KBM-7 (cell line): ENCODE results near the gene PANK4.

Source experiments
- DNase-seq: peaks from one replicate; pipeline ENCODE4 v3.0.0-alpha.2; 2015
- in situ Hi-C: fragments of 300-500 bp; cut with MboI; formaldehyde crosslinking; loops from 2 replicates; pipeline ENCODE4 v1.14.3; 2020; ENCODE audit warnings: low sequenced_read_pairs, low pct_unique_long_range_greater_than_20kb, mixed read lengths

PANK4 gene

DNA sequence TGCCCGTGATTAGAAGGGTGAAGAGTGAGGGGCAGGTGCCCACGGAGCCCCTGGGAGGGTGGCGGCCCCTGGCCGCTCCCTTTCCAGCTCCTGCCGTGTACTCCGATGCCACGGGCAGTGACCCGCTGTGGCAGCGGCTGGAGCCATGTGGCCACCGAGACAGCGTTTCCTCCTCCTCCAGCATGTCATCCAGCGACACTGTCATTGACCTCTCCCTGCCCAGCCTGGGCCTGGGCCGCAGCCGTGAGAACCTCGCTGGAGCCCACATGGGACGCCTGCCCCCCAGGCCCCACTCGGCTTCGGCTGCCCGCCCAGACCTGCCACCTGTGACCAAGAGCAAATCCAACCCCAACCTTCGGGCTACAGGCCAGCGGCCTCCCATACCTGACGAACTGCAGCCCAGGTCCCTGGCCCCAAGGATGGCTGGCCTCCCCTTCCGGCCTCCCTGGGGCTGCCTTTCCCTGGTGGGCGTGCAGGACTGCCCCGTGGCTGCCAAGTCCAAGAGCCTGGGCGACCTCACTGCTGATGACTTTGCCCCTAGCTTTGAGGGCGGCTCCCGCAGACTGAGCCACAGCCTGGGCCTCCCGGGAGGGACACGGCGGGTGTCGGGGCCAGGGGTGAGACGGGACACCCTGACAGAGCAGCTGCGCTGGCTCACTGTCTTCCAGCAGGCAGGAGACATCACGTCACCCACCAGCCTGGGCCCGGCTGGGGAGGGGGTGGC is 22.0 kb downstream of the PANK4 start:
- in situ Hi-C loops: no loop called here
- no peak for DNase-seq

DNA sequence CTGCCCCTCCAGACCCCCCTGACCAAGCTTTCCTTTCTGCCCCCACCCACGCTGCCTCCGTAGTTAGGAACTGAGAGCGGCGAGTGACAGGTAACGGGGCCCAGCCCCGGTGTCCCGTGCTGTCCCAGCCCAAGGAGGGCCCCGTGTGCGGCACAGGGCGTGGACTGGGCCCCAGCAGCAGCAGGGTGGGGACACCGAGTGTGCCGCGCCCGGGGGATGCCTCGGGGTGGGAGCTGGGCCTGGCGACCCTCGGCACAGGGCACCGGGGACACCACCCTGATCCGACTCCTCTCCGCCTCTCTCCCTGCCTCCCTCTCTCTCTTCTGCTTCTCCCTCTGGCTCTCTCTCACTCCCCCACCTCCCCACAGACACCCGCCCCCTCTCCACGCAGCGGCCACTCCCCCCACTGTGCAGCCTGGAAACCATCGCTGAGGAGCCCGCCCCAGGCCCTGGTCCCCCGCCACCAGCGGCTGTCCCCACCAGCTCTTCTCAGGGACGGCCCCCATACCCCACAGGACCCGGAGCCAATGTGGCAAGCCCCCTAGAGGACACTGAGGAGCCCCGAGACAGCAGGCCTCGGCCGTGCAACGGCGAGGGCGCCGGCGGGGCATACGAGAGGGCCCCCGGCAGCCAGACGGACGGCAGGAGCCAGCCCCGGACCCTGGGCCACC is 22.7 kb downstream of the PANK4 start:
- in situ Hi-C loops: no loop called here
- no peak for DNase-seq

DNA sequence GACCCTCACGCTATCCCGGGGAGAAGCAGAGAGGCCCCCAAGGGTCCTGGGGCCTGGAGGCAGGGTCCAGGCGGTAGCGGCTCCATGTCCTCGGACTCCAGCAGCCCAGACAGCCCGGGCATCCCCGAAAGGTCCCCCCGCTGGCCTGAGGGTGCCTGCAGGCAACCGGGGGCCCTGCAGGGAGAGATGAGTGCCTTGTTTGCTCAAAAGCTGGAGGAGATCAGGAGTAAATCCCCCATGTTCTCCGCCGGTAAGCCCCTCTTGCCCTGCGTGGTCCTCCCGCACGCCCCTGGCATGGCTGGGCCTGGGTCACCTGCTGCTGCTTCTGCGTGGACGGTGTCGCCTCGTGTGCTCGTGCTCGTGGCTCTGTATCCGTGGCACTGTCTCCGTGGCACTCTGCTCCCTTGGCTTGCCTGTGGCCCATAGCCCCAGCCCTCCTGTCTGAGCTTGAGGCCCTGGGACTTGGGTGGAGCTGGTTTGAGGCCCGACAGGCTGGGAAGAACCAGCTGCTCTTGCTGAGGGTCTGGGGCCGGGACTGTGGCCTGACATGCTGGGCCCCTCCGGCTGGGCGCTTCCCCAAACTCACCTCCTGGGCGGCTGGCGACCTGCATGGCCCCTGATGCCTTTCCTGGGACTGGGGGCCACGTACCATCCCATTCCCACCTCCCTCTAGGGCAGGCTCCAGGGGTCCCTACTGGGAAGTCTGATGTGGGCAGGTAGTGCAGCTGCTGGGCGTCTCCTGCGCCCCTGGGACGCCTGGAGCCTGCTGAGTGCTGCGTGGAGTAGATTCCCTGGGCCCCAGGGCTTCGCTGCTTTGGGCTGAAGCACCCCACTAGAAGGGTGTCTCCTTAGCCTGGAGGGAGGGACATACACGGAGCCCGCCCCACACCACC is 23.5 kb downstream of the PANK4 start:
- in situ Hi-C loops: no loop called here

DNA sequence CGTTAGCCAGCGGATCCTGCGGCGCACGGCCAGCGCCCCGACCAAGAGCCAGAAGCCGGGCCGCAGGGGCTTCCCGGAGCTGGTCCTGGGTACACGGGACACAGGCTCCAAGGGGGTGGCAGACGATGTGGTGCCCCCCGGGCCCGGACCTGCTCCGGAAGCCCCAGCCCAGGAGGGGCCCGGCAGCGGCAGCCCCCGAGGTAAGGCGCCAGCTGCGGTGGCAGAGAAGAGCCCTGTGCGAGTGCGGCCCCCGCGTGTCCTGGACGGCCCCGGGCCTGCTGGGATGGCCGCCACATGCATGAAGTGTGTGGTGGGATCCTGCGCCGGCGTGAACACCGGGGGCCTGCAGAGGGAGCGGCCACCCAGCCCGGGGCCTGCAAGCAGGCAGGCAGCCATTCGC is 24.2 kb downstream of the PANK4 start:
- in situ Hi-C loops: no loop called here

More for the DNA sequence above, 23.5 kb downstream of the PANK4 start:
- DNase-seq: no peak

DNA sequence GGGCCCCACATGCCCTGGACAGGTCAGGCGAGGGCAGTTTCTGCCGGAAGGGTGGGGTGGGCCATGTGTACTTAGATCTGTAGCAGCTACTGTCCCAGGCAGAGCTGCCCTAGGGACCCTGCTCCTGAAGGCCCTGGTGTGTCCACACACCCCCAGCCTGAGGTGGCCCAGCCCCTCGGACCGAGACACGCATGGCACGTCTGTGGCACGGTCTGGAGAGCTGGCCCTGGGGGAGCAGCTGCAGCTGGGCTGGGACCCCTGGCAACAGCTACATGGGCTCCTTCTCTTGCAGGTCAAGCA is 24.6 kb downstream of the PANK4 start:
- no peak for DNase-seq
- in situ Hi-C loops: no loop called here

More for the DNA sequence above, 24.2 kb downstream of the PANK4 start:
- DNase-seq: no peak

DNA sequence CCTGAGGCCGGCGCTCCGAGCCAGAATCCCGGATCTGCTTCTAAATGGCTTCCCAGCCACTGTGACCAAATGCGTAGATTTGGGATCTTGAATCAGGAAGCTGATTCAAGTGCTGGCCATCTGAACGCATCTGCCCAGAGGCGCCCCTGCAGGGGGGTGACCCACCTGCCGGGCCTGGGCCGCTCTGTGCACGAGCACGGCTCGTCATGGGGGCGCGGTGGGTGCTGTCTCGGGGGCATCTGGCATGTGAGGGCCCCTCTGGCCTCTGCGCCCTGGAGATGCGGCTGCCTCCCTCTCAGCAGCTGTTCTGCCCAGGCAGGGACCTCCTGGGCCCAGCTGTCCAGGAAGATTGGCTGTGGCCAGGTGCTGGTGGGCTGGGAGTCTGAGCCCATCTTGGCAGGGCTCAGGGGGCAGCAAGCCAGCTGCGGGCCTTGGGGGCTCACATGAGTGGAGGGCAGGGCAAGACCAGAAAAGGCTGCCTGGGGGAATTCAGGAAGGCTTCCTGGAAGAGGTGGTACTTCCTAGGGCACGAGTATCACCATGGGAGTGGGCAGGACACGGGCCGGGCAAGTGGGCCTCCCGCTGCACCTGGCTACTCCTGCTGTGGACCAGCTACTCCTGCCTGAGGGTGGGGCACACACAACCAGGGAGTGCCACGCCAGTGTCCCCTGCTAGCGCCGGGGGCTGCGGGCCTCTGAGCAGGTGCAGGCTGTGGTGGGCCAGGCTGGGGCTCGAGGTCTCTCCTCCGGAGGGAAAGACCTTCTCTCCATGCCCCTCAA is 25.2 kb downstream of the PANK4 start:
- DNase-seq: no peak
- in situ Hi-C loops: no loop called here

DNA sequence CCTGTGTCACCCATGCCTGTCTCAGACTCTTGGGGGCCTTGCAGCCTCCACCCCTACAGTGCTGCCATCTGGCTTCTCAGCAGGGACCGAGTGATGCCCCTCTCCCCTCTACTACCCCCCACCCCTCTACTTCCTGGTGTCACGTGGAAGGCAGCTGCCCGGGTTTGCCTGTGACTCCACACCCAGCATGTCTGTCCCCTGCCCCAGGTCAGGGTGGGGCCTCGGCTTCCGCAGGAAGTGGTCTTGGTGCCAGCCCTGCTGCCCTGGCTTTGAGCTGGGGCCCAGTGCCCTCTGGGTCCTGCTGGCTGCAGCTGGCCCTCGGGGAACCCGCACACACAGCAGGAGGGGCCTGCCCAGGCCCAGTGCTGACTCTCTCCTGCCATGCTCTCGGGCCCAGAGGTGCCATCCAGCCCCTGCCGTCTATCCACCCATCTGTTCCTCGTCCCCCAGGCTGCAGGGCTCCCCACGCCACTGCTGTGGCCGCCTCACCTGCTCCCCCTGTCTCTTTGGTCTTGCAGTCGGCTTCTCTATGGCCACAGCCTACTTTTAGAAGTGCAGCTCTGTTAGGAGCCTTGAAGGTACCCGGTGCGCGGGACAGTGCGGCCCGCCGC is 26.3 kb downstream of the PANK4 start:
- DNase-seq: no peak
- in situ Hi-C loops: no loop called here

DNA sequence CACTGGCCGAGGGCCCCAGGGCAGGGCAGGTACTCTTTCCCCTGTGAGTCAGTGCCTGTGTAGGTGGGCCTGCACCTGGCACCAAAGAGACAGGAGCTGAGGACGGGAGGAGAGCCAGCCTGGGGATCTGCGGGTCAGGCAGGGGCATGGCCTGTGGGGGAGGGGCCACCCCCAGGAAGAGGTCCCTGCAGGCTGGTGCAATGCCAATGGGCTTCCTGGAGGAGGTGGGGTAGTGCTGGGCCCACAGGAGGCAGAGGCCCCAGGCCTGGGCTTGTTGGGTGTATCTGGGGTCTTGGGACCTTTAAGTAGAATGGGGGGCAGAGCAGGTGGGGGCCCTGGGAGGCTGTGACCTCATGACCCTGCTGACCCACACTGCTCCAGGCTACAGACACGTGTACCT is 27.1 kb downstream of the PANK4 start:
- in situ Hi-C loops: no loop called here
- no peak for DNase-seq

DNA sequence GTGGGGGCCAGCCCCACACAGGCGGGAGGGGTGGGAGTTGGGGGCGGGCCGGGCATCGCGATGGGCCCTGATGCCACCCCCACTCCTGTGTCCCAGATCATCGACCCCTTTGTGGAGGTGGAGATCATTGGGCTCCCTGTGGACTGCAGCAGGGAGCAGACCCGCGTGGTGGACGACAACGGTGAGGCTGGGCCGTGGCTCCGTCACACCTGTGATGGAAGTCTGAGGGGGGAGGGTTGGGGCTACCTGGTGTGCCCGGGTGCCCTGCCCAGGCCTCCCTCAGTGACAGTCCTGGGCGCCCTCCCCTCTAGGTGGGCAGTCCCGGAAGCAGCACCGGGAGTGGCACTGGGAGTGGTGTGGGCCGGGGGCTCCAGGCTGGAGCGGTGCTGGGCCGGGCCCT is 27.7 kb downstream of the PANK4 start:
- DNase-seq: no peak
- in situ Hi-C loops: no loop called here

DNA sequence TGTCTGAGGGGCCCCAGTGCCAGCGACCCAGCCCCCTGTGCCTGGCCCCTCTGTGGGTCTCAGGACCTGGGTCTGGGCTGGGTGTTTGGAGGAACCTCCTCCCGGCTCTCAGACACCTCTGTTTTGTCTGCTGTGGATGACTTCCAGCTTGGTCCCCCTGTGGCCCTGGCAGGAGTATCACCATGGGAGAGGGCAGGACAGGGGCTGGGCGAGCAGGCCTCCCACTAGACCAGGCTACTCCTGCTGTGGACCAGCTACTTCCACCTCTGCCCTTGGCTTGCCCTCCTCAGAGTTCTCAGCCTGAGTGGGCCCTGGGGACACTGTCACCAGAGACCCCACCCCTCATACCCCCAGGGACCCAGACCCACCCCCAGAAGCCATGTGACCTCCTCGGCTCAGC is 28.5 kb downstream of the PANK4 start:
- DNase-seq: no peak
- in situ Hi-C loops: no loop called here

DNA sequence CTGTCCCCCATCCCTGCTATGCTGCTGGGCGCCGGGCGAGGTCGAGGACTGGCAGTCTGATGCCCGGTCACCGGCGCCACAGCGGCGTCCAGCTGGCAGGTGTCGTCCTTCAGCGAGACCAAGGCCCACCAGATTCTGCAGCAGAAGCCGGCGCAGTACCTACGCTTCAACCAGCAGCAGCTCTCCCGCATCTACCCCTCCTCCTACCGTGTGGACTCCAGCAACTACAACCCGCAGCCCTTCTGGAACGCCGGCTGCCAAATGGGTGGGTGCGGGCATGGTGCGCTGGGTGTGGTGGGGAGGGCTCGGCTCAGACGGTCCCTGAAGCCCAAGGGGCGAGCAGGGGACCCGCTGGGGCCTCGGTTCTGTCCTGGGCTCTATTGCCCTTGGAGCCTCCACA is 29.6 kb downstream of the PANK4 start:
- DNase-seq: no peak
- in situ Hi-C loops: no loop called here

DNA sequence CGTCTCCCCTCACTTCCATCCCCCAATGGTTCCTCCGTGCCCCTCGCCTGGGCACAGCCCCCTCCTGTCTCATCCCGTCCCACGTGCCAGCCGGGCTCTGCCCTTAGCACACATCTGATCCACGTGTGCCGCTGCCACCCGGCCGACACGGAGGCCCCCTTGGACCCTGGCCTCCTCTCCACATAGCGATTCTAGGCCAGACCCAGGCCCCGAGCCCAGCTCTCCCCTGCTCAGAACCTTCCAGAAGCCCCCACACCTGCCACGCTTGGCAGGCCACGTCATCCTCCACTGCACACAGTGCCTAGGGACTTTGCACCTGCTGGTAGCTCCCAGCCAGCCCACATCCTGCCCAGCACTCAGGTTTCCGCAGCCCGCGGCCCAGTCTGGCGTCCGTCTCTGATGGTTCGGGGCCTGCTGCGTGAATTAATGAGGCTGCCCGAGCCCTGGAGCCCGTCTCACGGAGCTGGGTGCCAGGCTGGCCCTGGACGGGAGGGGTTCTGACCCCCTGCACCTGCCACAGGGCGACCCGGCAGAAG is 30.2 kb downstream of the PANK4 start:
- DNase-seq: no peak

DNA sequence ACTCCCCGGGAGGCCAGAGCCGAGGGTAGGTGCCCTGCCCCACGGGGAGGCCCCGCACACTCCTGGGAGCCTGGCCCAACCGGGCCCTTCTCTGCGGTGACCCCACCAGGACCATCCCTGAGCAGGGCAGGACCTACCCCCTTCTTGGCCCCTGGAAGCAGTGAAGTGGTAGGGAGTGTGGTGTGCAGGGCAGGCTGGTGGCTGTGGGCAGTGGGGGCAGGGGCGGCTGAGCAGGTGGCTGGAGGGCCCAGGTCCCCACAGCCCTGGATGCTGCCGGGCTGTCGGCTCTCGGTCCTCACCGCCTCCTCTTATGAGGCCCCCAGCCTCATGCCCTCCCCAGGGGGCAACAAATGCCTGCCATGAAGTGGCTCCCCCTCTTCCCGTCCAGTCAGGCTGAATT is 30.9 kb downstream of the PANK4 start:
- DNase-seq: no peak
- in situ Hi-C loops: no loop called here

More for the DNA sequence above, 30.2 kb downstream of the PANK4 start:
- in situ Hi-C loops: no loop called here

DNA sequence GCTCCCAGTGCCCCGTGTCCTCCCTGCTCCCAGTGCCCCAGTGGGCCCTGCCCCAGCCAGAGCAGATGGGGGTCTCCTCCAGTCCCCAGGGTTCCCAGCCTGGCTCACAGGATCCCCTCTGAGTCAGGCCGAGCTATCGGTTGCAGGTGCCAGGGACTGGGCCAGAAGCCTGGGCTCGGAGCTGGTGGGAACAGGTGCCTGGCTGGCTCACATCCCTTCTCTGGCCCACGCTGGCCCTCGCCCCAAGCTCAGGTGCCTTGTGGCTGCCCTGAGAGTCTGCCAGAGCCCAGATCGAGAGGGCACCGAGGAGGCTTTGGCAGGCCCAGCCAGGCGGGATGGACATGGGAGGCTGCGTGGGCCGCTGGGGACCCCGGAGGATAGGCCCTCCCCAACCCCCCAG is 31.4 kb downstream of the PANK4 start:
- DNase-seq: no peak
- in situ Hi-C loops: no loop called here

DNA sequence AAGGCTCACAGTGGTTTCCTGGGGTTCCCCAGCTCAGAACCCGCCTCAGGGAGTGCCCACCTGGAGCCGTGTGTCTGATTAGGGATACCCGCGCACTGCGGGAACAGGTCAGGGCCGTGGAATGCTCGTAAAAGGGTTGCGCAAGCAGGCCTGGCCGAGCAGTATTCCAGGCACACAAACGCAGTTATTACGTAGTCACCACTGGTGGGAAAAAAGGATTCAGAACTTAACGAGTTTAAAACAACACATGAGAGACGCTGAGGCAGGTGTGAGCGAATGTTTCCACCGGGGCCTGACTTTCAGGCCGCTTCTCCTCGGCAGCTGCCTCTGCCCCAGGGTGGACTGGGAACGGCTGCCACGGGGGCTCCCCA is 32.1 kb downstream of the PANK4 start:
- in situ Hi-C loops: no loop called here

DNA sequence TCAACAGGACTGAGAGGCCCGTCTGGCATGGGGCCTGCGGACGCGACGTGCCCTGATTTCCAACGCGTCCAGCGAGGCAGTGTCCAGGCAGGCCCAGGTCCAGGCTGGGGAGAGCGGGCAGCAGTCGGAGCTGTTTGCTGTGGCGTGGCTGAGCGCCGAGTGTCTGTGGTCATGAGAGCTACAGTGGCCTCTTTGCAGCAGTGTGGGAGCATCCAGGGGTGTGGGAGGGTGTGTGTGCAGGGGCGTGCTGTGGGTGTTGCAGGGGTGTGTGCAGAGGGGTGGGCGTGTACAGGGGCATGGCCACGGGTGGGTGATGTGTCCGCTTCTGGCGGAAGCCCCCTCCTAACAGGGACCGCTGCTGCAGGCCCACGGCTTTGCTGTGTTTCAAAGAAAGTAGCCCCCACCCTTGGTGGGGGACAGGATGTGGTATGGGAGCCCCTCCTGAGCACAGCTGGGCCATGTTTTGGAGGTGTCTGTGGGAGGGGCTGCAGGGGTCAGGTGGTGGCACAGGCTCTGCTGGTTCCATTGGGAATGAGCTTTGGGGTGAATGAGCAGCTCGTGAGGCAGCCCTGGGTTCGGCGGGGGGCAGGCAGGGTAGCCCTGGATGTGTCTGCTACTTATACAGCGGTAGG is 32.6 kb downstream of the PANK4 start:
- in situ Hi-C loops: no loop called here
- no peak for DNase-seq

More for the DNA sequence above, 32.1 kb downstream of the PANK4 start:
- DNase-seq: no peak

DNA sequence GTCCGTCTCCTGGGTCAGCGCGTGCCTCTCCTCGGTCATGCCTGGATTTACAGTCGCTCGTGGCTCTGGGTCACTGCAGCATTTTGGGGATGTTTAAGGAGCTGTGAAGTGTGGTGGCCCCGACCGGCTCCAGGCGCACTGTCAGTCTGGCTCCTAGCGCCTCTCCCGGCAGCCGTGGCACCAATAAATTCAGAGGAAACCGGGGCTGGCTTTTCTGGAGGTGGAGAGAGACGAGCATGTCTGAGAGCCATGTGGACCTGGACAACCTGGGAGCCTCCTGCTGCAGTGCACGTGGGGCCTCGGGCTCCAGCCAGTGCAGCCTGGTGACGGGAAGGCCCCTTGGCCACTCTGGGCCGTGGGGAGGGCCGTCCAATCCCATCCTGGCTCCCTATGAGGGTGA is 33.2 kb downstream of the PANK4 start:
- in situ Hi-C loops: no loop called here
- no peak for DNase-seq

DNA sequence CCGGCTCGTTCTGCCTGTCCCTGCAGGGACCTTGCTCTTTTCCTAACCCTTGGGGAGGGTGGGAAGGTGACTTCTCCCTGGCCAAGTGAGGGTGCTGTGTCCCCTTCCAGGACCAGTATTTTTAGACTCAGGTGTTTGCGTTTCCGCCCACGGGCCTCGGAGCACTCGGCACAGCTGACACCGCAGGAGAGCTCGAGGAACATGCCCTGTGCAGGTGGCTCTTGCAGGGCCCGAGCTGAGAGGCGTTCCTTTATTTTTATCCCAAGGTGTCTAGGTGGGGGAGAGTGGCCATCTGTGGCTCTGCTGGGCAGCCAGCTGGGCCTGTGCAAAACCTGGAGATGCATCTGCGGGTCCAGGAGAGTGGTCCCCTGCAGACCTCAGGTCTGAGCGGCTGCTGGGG is 34.3 kb downstream of the PANK4 start:
- in situ Hi-C loops: no loop called here

More for the DNA sequence above, 34.3 kb downstream of the PANK4 start:
- no peak for DNase-seq
